GM10248 (cell line): ENCODE data around the gene GLTPD2.

Experiments used
- CTCF ChIA-PET: fragments of 300-600 bp; sonication (Branson Sonifier 250); formaldehyde crosslinking; extraction: SDS; loops from one replicate; lab custom pipeline; 2021; ENCODE audit warnings: antibody characterized with exemption; lab: Yijun Ruan, JAX
- POLR2A ChIA-PET: fragments of 350-650 bp; sonication (Branson Sonifier 250); formaldehyde crosslinking; extraction: SDS; loops from one replicate; lab custom pipeline; 2020; ENCODE audit warnings: antibody characterized with exemption; lab: Yijun Ruan, JAX
- DNase-seq: peaks from one replicate; pipeline ENCODE4 v3.0.0; 2012; ENCODE audit errors: extremely low spot score
- TF ChIP-seq, protein P1 (sequence below): IDR thresholded peaks from 2 replicates; pipeline ENCODE4 v1.5.1; 2012; ENCODE audit warnings: mild to moderate bottlenecking, low read depth; ENCODE audit errors: extremely low read depth, missing control alignments, control extremely low read depth

The GLTPD2 gene

DNA sequence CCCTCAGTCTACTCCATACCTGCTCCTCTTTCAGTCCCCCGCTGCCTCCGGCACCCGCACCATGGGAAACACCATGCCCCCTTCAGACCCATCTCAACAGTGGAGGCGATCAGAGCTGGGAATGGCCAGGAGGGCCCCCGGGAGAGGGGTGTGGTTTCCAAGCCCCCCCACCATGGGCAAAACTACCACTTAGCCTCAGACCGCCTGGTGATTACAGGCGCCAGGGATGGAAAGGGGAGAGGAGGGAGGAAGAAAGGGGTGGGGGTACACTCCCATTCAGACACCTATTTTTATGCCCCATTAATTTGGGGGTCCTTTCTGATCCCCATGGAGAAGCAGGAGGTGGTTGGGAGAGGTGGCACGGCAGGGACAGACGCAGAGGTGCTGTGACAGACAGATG is 13.5 kb downstream of the GLTPD2 start, which contains the start of gene C17orf114:
Gene C17orf114 (minus strand): TSS at position 101 of the 400 bp plus-strand sequence.
- POLR2A ChIA-PET: no interaction called here
- no peak for DNase-seq
- CTCF ChIA-PET: interaction anchor here (5.0 kb wide), 1 partner anchor 12 kb away, joined by 20 read pairs; no protein-coding TSS in a partner anchor
- TF ChIP-seq, protein P1, sequence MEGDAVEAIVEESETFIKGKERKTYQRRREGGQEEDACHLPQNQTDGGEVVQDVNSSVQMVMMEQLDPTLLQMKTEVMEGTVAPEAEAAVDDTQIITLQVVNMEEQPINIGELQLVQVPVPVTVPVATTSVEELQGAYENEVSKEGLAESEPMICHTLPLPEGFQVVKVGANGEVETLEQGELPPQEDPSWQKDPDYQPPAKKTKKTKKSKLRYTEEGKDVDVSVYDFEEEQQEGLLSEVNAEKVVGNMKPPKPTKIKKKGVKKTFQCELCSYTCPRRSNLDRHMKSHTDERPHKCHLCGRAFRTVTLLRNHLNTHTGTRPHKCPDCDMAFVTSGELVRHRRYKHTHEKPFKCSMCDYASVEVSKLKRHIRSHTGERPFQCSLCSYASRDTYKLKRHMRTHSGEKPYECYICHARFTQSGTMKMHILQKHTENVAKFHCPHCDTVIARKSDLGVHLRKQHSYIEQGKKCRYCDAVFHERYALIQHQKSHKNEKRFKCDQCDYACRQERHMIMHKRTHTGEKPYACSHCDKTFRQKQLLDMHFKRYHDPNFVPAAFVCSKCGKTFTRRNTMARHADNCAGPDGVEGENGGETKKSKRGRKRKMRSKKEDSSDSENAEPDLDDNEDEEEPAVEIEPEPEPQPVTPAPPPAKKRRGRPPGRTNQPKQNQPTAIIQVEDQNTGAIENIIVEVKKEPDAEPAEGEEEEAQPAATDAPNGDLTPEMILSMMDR: no peak

DNA sequence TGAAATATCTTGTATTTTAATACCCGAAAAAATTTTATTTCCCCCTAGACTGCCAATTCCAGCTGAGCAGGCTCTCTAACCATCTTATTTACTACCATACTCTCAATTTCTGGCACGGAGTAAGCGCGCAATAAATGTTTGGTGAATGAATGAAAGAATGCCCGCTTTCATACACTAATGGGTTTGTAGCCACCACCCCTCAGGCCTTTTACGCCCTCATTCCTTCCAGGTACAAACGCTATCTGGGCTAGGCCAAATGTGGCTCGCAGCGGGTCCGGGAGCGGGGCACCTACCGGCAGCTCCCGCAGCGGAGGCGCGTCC is 17.7 kb downstream of the GLTPD2 start:
- TF ChIP-seq, protein P1: no peak
- ChIA-PET CTCF (interaction anchor here (1.0 to 3.1 kb wide), 4 partner anchors 10 to 75 kb away, joined by 3 to 19 read pairs (median 7); partner anchors contain the start of gene PSMB6), POLR2A (interaction anchor here (0.8 to 1.2 kb wide), 4 partner anchors 9 to 94 kb away, joined by 3 to 4 read pairs (median 4); partner anchors contain the start of gene PSMB6)
- no peak for DNase-seq

DNA sequence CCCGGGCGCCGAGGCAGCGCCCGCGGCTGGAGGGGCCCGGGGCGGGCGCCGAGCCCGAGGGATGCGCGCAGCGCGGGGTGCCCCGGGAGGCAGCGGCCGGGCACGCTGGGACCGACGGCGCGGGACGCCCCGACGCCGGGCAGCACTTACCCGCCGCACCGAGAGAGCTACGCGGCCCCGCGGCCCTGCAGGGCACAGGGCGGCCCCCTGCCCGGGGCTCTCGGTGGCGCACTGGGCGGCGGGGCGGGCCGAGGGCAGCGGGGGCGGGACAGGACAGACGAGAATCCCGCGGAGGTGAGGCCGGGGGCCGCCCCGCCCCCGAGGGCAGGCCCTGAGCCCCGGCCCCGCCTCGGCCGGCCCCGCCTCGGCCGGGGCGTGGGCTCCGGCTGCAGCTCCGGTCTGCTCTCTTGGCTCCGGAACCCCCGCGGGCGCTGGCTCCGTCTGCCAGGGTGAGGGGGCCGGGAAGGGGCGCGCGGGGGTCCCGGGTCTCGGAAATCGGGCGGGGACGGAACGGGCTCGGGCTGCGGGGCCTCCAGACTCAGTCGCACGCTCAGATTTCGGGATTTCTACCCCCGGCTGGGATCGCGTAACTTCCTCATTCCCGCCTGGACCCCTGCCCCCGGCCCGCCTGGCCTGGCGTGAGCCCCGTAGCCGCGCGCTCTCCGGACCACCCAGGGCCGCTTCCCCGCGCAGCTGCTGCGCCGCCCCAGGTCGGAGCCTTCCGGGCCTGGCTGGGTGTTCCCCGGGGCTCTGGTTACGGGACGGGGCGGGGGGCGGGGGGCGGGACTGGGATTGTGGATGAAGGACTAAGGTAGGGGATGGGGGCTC is 18.2 kb downstream of the GLTPD2 start, which contains the start of gene PLD2:
Gene PLD2 (plus strand): TSS at position 376 of the 828 bp plus-strand sequence. CDS start 621 bp downstream, outside the sequence.
- DNase-seq: peak; percentile 100
- ChIA-PET CTCF (interaction anchor here (1.0 to 3.1 kb wide), 5 partner anchors 11 to 74 kb away, joined by 3 to 19 read pairs (median 6); partner anchors contain the start of gene PSMB6), POLR2A (interaction anchor here (0.6 to 1.2 kb wide), 5 partner anchors 9 to 426 kb away, joined by 3 to 4 read pairs (median 4); partner anchors contain the start of gene PSMB6)
- TF ChIP-seq, protein P1: no peak

DNA sequence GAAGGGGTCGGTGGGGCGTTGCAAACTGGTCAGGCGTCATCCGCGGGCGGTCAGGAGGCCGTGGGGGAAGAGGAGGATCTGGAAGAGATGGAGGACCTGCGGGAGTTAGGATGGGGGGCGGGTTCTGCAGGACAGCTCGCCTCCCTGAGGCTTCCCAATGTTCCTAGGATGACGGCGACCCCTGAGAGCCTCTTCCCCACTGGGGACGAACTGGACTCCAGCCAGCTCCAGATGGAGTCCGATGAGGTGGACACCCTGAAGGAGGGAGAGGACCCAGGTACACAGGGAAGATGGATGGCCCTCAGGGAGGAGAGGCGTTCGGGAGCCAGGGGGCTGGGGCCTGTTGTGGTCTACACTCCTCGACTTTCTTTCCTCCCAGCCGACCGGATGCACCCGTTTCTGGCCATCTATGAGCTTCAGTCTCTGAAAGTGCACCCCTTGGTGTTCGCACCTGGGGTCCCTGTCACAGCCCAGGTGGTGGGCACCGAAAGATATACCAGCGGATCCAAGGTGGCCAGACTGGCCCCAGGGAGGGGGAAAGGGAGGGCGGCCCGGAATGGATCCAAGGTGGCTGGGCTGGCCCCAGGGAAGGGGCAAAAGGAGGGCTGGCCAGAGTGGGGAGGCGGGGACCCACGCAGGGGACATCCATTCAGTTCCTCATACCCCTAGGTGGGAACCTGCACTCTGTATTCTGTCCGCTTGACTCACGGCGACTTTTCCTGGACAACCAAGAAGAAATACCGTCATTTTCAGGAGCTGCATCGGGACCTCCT is 19.0 kb downstream of the GLTPD2 start:
- CTCF ChIA-PET: interaction anchor here (1.0 to 3.1 kb wide), 5 partner anchors 11 to 73 kb away, joined by 3 to 19 read pairs (median 6); partner anchors contain the start of gene PSMB6
- POLR2A ChIA-PET: no interaction called here
- TF ChIP-seq, protein P1: no peak
- no peak for DNase-seq

DNA sequence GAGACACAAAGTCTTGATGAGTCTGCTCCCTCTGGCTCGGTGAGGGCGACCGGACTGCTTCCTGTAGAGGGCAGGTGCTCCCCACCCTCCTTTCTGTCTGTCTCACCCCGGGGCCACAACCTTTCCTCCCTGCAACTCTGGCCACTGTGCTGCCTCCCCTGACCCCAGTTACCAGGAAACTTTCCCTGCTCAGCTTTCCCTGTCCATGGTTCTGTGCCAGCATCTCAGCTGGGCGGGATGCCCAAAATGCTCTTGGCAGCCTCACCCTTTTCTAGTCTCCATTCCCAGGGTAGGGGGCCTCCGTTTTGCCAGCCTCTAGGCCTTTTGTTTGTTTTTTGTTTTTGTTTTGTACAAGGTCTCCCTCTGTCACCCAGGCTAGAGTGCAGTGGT is 19.6 kb downstream of the GLTPD2 start:
- TF ChIP-seq, protein P1: no peak
- ChIA-PET CTCF (interaction anchor here (1.5 to 2.3 kb wide), 3 partner anchors 12 to 73 kb away, joined by 6 to 8 read pairs (median 6); partner anchors contain the start of gene PSMB6), POLR2A (no interaction called here)
- DNase-seq: no peak
